Measurements from ENCODE around the gene FRRS1L.

DNA sequence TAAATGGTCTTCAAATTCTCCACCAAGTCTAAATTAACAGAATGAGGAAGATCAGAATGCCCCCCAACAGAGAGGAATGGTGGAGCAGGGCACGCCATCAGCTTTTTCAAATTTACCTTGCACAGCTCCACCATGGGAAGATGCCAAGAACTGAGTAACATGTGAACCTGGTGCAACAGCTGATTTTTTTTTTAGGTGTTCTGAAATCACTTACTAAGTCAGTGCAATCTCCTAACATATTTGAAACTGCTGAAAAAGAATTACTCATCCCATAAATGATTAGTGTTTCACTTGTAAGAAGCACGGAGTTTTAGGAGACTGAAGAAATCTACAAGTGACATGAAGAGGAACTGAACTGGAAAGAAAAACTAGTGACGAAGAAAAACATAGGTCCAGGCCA, 52.4 kb downstream of the FRRS1L start:
- TF ChIP-seq, protein P1, sequence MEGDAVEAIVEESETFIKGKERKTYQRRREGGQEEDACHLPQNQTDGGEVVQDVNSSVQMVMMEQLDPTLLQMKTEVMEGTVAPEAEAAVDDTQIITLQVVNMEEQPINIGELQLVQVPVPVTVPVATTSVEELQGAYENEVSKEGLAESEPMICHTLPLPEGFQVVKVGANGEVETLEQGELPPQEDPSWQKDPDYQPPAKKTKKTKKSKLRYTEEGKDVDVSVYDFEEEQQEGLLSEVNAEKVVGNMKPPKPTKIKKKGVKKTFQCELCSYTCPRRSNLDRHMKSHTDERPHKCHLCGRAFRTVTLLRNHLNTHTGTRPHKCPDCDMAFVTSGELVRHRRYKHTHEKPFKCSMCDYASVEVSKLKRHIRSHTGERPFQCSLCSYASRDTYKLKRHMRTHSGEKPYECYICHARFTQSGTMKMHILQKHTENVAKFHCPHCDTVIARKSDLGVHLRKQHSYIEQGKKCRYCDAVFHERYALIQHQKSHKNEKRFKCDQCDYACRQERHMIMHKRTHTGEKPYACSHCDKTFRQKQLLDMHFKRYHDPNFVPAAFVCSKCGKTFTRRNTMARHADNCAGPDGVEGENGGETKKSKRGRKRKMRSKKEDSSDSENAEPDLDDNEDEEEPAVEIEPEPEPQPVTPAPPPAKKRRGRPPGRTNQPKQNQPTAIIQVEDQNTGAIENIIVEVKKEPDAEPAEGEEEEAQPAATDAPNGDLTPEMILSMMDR (IDR thresholded peaks at IDR 0.05; ENCODE audit: insufficient read depth, low read depth, low read length), result no peak
- no peak for TF ChIP-seq EZH2 (IDR thresholded peaks at IDR 0.05; ENCODE audit: insufficient read depth, low read length)

Measured in astrocyte (in vitro differentiated cells and primary cell).